ENCODE results near the gene SVOP.

DNA sequence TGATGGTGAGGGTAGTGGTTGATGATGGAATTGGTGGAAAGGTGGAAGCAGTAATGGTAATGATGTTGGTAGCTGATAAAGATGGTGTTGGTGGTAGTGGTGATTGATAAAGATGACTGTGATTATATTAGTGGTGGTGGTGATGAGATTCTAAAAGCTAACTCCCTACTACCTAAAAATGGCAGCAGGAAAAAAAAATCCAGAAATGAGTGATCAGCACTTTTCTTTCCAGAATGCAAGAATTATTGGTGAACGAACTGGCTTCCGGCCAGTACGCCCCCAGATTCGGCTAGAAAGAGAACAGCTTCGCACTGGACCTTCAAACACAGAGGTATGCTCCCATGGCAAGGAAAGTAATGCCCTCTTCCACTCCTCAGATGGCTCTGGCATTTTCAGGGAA is 121.7 kb downstream of the SVOP start:
- no peak for TF ChIP-seq POLR2A (IDR thresholded peaks at IDR 0.05)
- TF ChIP-seq, protein P1, sequence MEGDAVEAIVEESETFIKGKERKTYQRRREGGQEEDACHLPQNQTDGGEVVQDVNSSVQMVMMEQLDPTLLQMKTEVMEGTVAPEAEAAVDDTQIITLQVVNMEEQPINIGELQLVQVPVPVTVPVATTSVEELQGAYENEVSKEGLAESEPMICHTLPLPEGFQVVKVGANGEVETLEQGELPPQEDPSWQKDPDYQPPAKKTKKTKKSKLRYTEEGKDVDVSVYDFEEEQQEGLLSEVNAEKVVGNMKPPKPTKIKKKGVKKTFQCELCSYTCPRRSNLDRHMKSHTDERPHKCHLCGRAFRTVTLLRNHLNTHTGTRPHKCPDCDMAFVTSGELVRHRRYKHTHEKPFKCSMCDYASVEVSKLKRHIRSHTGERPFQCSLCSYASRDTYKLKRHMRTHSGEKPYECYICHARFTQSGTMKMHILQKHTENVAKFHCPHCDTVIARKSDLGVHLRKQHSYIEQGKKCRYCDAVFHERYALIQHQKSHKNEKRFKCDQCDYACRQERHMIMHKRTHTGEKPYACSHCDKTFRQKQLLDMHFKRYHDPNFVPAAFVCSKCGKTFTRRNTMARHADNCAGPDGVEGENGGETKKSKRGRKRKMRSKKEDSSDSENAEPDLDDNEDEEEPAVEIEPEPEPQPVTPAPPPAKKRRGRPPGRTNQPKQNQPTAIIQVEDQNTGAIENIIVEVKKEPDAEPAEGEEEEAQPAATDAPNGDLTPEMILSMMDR (IDR thresholded peaks at IDR 0.05), result no peak

Data from breast epithelium (tissue), 3 donors.